ENCODE measurements around the gene MPRIP. TPM values are rescaled to one million over a fixed set of nuclear protein-coding genes. Genes with fewer than 3 reads are reported as not detected.
"Not testable (repeated sequence)": the region's sequence is repeated elsewhere in the genome, so short reads cannot be mapped to it uniquely, and the experiment has no call there.

MPRIP gene
- total and polyA plus RNA-seq, 8 donors: 80.2 to 518 (median 190) TPM

GRCh38 chr17:17191346-17191792 is 149.1 kb downstream of the MPRIP start:
- Histone ChIP-seq H3K4me1 (peaks cover 13 to 52% (median 37%) of the 10 kb centered on the region in 4 donors), H3K27me3 (no peaks in the 10 kb centered on the region), H3K36me3 (peaks cover 4 to 40% (median 36%) of the 10 kb centered on the region in 4 donors), H3K4me3 (no peak overlapping the region), H3K9me3 (no peaks in the 10 kb centered on the region), H3K27ac (peak overlapping the region; percentile 30 to 79 (median 68))
- TF ChIP-seq POLR2AphosphoS5 (IDR thresholded peaks at IDR 0.05) (peak in 1 of 3 donors; percentile 46), POLR2A (IDR thresholded peaks at IDR 0.05) (no peak), CTCF (IDR thresholded peaks at IDR 0.05) (no peak), EP300 (IDR thresholded peaks at IDR 0.05) (no peak)
- WGBS, 5 donors: 59 to 80% (median 67%) methylated on average over 11 of the region's 11 CpGs
- no peak for DNase-seq
- intact Hi-C loops (cut with DNase I; ENCODE audit: low total_unique reads): no loop called here

- DNase-seq: peak in 1 of 2 donors; percentile 48
- WGBS, 5 donors: 35 to 57% (median 56%) methylated on average over 10 of the region's 10 CpGs
These were observed 149.7 kb downstream of the MPRIP start for GRCh38 chr17:17191961-17192381.

GRCh38 chr17:17195466-17195865 is 153.2 kb downstream of the MPRIP start:
- H3K9me3 ChIP-seq; H3K4me3 ChIP-seq; DNase-seq; H3K27ac ChIP-seq; intact Hi-C loops (cut with DNase I; ENCODE audit: low total_unique reads); H3K27me3 ChIP-seq; H3K36me3 ChIP-seq: not testable (repeated sequence)
- 87 to 93% (median 93%) methylated on average over 5 of the region's 5 CpGs for WGBS, 5 donors
- peaks cover 11 to 40% (median 24%) of the 10 kb centered on the region in 4 donors for H3K4me1 ChIP-seq

More at GRCh38 chr17:17191961-17192381, 149.7 kb downstream of the MPRIP start:
- Histone ChIP-seq H3K4me3 (no peak overlapping the region), H3K27me3 (no peaks in the 10 kb centered on the region), H3K36me3 (peaks cover 4 to 34% (median 31%) of the 10 kb centered on the region in 4 donors), H3K27ac (peak overlapping the region in 4 of 5 donors; percentile 30 to 79 (median 68)), H3K9me3 (no peaks in the 10 kb centered on the region), H3K4me1 (peaks cover 7 to 46% (median 31%) of the 10 kb centered on the region in 4 donors)
- no peak for TF ChIP-seq CTCF (IDR thresholded peaks at IDR 0.05)
- TF ChIP-seq EP300 (IDR thresholded peaks at IDR 0.05): no peak
- no peak for TF ChIP-seq POLR2AphosphoS5 (IDR thresholded peaks at IDR 0.05)
- no peak for TF ChIP-seq POLR2A (IDR thresholded peaks at IDR 0.05)
- intact Hi-C loops (cut with DNase I; ENCODE audit: low total_unique reads): no loop called here

GRCh38 chr17:17196776-17197175 is 154.5 kb downstream of the MPRIP start:
- no peak for TF ChIP-seq EP300 (IDR thresholded peaks at IDR 0.05)
- TF ChIP-seq POLR2AphosphoS5 (IDR thresholded peaks at IDR 0.05): no peak
- TF ChIP-seq CTCF (IDR thresholded peaks at IDR 0.05): no peak
- Histone ChIP-seq H3K36me3 (no peaks in the 10 kb centered on the region), H3K4me1 (peaks cover 10 to 38% (median 23%) of the 10 kb centered on the region in 4 donors), H3K27me3 (no peaks in the 10 kb centered on the region), H3K27ac (no peak overlapping the region), H3K9me3 (no peaks in the 10 kb centered on the region), H3K4me3 (no peak overlapping the region)
- intact Hi-C loops (cut with DNase I; ENCODE audit: low total_unique reads): no loop called here
- no peak for DNase-seq

- WGBS, 5 donors: 94 to 100% (median 97%) methylated on average over 1 of the region's 1 CpG
- intact Hi-C loops (cut with DNase I; ENCODE audit: low total_unique reads): no loop called here
- H3K4me1 ChIP-seq: peaks cover 7 to 36% (median 26%) of the 10 kb centered on the region in 4 donors
These were observed 156.0 kb downstream of the MPRIP start for GRCh38 chr17:17198281-17198680.

More at GRCh38 chr17:17198281-17198680, 156.0 kb downstream of the MPRIP start:
- Histone ChIP-seq H3K27me3 (no peaks in the 10 kb centered on the region), H3K36me3 (peaks cover 0 to 12% (median 8%) of the 10 kb centered on the region in 4 donors), H3K9me3 (no peaks in the 10 kb centered on the region), H3K4me3 (no peak overlapping the region), H3K27ac (no peak overlapping the region)
- TF ChIP-seq POLR2A (IDR thresholded peaks at IDR 0.05): no peak
- no peak for TF ChIP-seq POLR2AphosphoS5 (IDR thresholded peaks at IDR 0.05)
- TF ChIP-seq CTCF (IDR thresholded peaks at IDR 0.05): no peak
- no peak for TF ChIP-seq EP300 (IDR thresholded peaks at IDR 0.05)
- DNase-seq: no peak
